Epithelial cell of esophagus (primary cell): ENCODE results near the gene PTK7.
"Not testable (repeated sequence)": the region's sequence is repeated elsewhere in the genome, so short reads cannot be mapped to it uniquely, and the experiment has no call there.

ENCODE experiments used
- DNase-seq: peaks from one replicate; pipeline ENCODE4 v3.0.0; 2010; ENCODE audit warnings: low read depth
- H3K4me3 ChIP-seq: 2 replicates; pipeline ENCODE4 v1.5.1; 2011; ENCODE audit warnings: mild to moderate bottlenecking, low read length, control low read depth
- CTCF ChIP-seq: IDR thresholded peaks from 2 replicates; pipeline ENCODE4 v1.5.1; 2011; ENCODE audit warnings: low read depth, mild to moderate bottlenecking, low read length, control low read depth, inconsistent platforms; ENCODE audit not compliant: insufficient read depth; ENCODE audit errors: missing control alignments

PTK7 gene

GRCh38 chr6:43138267-43138666 lies 62.2 kb downstream of the PTK7 start:
- H3K4me3 ChIP-seq = no peak overlapping the region
- TF ChIP-seq CTCF = no peak
- no peak for DNase-seq

GRCh38 chr6:43139973-43140372 lies 63.9 kb downstream of the PTK7 start:
- H3K4me3 ChIP-seq, DNase-seq: not testable (repeated sequence)

- no peak for DNase-seq
- TF ChIP-seq CTCF = no peak
These were observed 65.5 kb downstream of the PTK7 start for GRCh38 chr6:43141644-43142043.

GRCh38 chr6:43142101-43142500 lies 66.0 kb downstream of the PTK7 start:
- no peak for TF ChIP-seq CTCF

More at GRCh38 chr6:43141644-43142043, 65.5 kb downstream of the PTK7 start:
- H3K4me3 ChIP-seq = no peak overlapping the region

GRCh38 chr6:43143235-43144128 lies 67.4 kb downstream of the PTK7 start:
- H3K4me3 ChIP-seq = no peak overlapping the region
- DNase-seq = peak; percentile 87
- peak; percentile 93 for TF ChIP-seq CTCF

More at GRCh38 chr6:43142101-43142500, 66.0 kb downstream of the PTK7 start:
- no peak for DNase-seq
- no peak overlapping the region for H3K4me3 ChIP-seq

- TF ChIP-seq CTCF = no peak
- peak; percentile 77 for DNase-seq
- H3K4me3 ChIP-seq = no peak overlapping the region
These were observed 68.8 kb downstream of the PTK7 start for GRCh38 chr6:43144879-43145278.

- no peak for TF ChIP-seq CTCF
- no peak overlapping the region for H3K4me3 ChIP-seq
- no peak for DNase-seq
These were observed 70.1 kb downstream of the PTK7 start for GRCh38 chr6:43146261-43146660.
